WI38 (cell line): ENCODE data around the gene BCAR3.

Source experiments
- H3K4me3 ChIP-seq: 2 replicates; pipeline ENCODE4 v1.5.1; 2011; ENCODE audit warnings: low read depth, mild to moderate bottlenecking, control low read depth, low read length
- TF ChIP-seq, protein P1 (sequence below): IDR thresholded peaks from 2 replicates; pipeline ENCODE4 v1.5.1; 2012; ENCODE audit warnings: low read depth, mild to moderate bottlenecking, control low read depth, low read length

Gene BCAR3

DNA sequence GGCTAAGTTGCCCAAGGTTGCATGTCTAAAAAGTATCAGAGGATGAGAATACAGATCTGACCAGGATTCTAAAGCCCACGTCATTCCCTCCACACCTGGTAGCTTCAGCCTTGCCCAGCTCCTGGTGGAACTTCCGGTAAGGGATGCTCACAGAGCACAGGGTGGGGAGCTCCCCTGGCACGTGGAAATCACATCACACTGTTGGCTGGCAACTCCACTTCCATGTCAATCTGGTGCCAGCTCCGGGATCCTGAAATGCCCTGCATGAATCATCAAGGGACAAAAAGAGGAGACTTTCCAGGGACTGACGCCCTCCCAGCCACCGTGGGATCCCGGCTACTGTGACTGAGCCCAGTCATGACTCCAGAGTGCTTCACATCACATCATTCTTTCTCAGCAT lies 12.4 kb upstream of the BCAR3 start:
- TF ChIP-seq, protein P1, sequence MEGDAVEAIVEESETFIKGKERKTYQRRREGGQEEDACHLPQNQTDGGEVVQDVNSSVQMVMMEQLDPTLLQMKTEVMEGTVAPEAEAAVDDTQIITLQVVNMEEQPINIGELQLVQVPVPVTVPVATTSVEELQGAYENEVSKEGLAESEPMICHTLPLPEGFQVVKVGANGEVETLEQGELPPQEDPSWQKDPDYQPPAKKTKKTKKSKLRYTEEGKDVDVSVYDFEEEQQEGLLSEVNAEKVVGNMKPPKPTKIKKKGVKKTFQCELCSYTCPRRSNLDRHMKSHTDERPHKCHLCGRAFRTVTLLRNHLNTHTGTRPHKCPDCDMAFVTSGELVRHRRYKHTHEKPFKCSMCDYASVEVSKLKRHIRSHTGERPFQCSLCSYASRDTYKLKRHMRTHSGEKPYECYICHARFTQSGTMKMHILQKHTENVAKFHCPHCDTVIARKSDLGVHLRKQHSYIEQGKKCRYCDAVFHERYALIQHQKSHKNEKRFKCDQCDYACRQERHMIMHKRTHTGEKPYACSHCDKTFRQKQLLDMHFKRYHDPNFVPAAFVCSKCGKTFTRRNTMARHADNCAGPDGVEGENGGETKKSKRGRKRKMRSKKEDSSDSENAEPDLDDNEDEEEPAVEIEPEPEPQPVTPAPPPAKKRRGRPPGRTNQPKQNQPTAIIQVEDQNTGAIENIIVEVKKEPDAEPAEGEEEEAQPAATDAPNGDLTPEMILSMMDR, result no peak

GRCh38 chr1:93692983-93693591 lies 11.4 kb upstream of the BCAR3 start:
- no peak overlapping the region for H3K4me3 ChIP-seq
- TF ChIP-seq, protein P1, result no peak

More for the DNA sequence above, 12.4 kb upstream of the BCAR3 start:
- H3K4me3 ChIP-seq, result no peak overlapping the region

- TF ChIP-seq, protein P1, result no peak
- H3K4me3 ChIP-seq, result no peak overlapping the region
Measured at GRCh38 chr1:93692451-93692861, 10.8 kb upstream of the BCAR3 start.

DNA sequence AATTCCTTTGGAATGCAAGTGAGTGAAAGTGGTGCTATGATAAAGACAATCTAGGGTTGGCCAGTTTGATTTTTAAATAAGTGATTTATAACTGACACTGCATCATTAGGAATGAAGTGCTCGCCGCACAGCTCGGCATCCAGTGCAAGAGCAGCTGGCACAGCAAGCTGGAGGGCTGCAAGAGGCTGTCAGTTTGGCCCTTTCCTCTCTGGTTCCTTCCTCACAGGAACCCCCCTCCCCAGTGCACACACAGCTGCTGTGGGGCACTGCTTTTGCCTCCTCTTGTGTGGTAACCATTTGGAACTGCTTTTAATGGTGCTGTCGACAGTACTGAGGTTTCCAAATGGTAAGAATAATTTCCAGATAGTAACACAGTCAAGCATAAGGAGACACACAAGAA lies 10.4 kb upstream of the BCAR3 start:
- TF ChIP-seq, protein P1, result no peak
- H3K4me3 ChIP-seq, result no peak overlapping the region

DNA sequence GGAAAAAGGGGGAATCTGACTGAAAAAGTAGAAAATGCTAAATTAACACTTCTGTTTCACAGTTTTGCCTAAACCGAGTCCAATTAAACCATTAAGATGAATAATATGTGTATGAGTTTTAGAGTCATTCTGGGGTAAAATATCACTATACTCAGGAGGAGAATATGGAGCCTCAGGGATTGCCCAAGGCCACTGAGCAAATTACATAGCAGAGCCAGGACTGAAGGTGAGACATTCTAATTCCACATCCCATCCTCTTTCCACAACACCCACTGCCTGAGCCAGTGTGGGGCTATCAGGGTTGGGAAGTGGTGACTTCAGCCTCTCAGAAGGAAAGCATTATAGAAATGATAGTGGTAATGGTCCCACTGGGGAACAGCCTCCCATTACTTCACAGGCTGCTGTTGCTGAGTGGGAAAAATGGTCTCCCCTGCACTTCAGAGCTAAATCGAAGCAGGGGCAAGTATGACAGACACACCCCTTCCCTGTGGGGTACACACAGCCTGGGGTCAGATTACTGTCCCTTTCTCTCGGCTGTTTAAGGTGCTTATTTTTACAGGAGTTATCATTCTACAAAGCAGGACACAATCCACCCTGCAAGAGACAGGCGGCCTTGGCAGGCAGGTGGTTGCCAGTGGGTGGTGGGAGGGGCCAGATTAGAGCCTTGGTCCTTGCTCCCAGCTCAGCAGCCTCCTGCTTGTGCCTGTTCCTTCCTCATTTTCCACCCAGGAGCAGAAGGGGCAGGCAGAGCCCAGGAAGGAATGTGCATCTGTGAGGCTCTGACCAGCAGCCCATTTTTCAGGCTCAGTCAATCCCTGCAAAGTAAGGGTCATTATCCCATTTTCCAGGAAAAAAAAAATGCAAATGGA lies 9.5 kb upstream of the BCAR3 start:
- no peak overlapping the region for H3K4me3 ChIP-seq
- TF ChIP-seq, protein P1, result no peak

GRCh38 chr1:93690341-93690740 lies 8.7 kb upstream of the BCAR3 start:
- no peak overlapping the region for H3K4me3 ChIP-seq
- TF ChIP-seq, protein P1, result no peak

- no peak overlapping the region for H3K4me3 ChIP-seq
- TF ChIP-seq, protein P1, result no peak
Measured at GRCh38 chr1:93689521-93690223, 8.0 kb upstream of the BCAR3 start.
